Measurements from ENCODE around the gene AMER2.

- TF ChIP-seq POLR2AphosphoS5 (IDR thresholded peaks at IDR 0.05): no peak
- TF ChIP-seq, protein P1, sequence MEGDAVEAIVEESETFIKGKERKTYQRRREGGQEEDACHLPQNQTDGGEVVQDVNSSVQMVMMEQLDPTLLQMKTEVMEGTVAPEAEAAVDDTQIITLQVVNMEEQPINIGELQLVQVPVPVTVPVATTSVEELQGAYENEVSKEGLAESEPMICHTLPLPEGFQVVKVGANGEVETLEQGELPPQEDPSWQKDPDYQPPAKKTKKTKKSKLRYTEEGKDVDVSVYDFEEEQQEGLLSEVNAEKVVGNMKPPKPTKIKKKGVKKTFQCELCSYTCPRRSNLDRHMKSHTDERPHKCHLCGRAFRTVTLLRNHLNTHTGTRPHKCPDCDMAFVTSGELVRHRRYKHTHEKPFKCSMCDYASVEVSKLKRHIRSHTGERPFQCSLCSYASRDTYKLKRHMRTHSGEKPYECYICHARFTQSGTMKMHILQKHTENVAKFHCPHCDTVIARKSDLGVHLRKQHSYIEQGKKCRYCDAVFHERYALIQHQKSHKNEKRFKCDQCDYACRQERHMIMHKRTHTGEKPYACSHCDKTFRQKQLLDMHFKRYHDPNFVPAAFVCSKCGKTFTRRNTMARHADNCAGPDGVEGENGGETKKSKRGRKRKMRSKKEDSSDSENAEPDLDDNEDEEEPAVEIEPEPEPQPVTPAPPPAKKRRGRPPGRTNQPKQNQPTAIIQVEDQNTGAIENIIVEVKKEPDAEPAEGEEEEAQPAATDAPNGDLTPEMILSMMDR (IDR thresholded peaks at IDR 0.05 in 8 of 11, conservative IDR thresholded peaks at IDR 0.05 in 3 of 11): no peak
Observed at GRCh38 chr13:25157681-25158080, 14.4 kb downstream of the AMER2 start.
